22Rv1 (cell line): Measurements from ENCODE around the gene TRIM32.

Experiments
- ZFX ChIP-seq: fragments of 450-650 bp; IDR thresholded peaks from 2 replicates; pipeline ENCODE4 v1.6.1; 2017; ENCODE audit warnings: antibody characterized with exemption, borderline replicate concordance
- TF ChIP-seq, protein P1 (sequence below): fragments of 450-650 bp; IDR thresholded peaks from 2 replicates; pipeline ENCODE4 v1.5.1; 2017; ENCODE audit warnings: mild to moderate bottlenecking

DNA sequence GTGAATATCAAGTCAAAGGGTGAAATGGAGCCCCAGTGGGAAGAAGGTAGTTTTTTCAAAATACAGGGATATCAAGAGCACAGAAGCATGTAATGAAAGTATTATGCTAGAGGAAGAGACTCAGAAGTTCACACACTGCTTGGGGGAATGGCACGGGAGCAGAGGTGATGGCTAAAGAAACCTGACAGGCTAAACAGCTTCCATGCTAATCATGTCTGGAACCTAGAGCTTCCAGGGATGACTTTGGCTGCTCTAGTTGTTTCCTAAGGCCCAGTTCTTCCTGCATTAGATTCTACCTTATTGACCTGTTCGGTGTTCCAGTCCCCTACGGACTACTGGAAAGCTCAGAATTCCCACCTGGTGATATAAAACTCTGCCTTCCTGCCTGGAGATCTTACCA lies 34.3 kb downstream of the TRIM32 start:
- TF ChIP-seq ZFX, result no peak
- TF ChIP-seq, protein P1, sequence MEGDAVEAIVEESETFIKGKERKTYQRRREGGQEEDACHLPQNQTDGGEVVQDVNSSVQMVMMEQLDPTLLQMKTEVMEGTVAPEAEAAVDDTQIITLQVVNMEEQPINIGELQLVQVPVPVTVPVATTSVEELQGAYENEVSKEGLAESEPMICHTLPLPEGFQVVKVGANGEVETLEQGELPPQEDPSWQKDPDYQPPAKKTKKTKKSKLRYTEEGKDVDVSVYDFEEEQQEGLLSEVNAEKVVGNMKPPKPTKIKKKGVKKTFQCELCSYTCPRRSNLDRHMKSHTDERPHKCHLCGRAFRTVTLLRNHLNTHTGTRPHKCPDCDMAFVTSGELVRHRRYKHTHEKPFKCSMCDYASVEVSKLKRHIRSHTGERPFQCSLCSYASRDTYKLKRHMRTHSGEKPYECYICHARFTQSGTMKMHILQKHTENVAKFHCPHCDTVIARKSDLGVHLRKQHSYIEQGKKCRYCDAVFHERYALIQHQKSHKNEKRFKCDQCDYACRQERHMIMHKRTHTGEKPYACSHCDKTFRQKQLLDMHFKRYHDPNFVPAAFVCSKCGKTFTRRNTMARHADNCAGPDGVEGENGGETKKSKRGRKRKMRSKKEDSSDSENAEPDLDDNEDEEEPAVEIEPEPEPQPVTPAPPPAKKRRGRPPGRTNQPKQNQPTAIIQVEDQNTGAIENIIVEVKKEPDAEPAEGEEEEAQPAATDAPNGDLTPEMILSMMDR, result no peak
